Stimulated activated CD4-positive, alpha-beta T cell treated with anti-CD3 and anti-CD28 coated beads, Interleukin-12 subunit alpha, Interleukin-12 subunit beta, amount 100 ng/mL, for 48 hours (primary cell): ENCODE results near the gene PPP1R1A.
A peak's percentile ranks its signal among the peaks of the same experiment; 100 is the strongest.

ENCODE experiments used
- DNase-seq, 3 donors: peaks; one replicate each; pipeline ENCODE4 v3.0.0-alpha.2; 2020; ENCODE audit warnings: low read depth in 2 of 3, low spot score in 1 of 3

The PPP1R1A gene

DNA sequence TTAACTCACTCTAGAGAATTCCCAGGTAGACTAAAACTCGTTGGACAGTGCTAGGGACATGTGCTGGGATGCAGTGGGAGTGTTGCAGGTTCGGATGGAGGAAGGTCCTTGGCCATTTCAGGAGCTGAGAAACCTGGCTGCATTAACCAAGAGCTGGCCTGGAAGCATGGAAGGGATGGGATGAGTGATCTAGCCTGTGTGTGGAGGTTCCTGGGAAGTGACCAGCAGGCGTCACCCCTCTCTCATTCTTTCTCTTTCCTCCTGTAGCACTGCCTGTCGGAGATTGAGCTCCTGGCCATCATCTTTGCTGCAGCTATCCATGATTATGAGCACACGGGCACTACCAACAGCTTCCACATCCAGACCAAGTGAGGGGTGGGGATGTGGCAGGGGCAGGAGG lies 15.6 kb downstream of the PPP1R1A start:
- DNase-seq: no peak

DNA sequence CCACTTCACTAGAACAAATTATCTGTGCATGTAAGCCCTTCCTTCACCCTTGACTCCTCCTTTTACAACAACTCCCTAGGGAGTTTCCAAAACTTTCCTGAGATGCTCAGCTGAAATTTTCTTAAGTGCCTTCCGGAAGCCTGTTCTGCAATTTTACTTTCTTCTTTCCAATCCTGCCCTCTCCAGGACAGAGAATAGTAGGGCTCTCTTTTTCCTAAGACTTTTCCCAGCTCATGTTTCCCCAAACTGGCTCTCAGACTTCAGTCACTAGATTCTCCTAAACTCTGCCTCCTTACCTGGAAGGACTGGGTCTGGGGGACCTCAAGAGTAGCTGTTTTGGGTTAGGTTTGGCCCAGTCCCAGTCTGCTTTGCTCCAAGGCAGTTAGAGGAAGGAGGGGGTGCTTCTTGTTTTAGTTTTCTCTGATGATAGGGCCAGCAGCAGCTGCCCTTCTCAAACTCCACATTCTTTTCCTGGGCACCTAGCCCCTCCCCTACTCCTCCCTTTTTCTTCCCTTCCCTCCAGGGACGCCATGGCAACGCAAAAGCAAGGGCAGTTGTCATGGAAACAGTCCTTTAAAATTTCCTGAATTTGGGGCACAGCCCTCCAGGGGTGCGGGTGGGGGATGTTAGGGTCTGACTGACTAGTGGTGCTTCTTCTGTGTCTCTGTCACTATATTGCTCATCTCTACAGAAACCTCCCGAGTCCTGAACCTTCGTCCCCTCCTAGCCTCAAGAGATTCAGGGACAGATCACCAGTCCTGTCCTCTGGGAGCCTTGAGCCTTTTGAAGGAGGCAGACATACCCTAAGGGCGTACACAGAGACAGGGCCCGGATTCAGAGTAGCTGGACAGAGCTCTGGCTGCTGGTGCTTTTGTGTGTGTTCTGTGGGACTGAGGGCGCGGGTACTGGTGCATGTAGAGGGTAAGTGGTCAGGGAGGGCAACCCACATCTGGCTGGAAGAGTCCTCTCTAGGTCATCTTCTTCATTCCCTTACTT lies 17.0 kb downstream of the PPP1R1A start:
- DNase-seq: no peak

DNA sequence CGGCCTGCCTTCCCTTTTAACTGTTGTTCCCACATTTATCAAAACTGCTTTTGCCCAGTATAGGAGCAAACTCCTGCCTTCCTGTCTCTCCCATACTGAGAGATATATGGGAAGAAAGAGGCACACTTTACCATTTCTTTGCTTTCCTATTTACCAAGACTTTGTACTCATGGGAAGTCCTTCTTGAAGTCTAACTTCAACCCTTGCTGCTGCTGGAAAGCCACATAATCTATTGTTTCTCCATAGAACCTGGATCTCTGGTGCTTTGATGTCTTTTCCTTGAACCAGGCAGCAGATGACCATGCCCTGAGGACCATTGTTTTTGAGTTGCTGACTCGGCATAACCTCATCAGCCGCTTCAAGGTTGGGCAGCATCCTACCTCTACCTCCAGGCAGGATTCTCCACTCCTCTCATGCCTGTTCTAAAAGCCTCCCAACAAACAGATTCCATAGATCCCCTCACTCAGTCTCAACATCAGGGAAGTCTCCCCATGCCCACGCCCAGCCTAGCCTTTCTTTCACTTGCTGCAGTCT lies 18.4 kb downstream of the PPP1R1A start:
- DNase-seq: no peak

DNA sequence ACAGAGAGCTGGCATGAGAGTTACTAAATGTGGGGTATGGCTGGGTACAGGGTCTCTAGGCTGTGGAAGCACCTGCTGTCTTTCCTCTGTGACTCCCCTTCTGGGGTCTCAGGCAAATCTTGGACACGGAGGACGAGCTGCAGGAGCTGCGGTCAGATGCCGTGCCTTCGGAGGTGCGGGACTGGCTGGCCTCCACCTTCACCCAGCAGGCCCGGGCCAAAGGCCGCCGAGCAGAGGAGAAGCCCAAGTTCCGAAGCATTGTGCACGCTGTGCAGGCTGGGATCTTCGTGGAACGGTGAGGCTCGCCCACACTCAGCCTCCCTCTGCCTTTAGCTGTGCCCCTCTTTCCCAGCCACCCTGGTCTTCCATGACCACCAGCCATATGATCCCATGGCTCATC lies 19.4 kb downstream of the PPP1R1A start:
- no peak for DNase-seq

DNA sequence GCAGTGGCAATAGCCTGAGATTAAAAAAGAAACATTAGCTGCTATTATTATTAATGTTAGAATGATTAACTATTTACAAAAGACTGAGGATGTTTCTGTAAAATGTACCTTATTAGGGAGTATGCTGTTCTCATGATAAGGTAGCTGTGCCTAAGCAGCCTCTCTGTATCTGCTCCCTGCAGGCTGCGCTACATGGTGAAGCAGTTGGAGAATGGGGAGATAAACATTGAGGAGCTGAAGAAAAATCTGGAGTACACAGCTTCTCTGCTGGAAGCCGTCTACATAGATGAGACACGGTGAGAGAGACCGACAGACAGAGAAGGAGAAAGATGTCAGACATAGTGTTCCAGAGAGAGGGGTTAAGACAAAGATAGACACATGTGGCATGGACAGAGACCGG lies 21.7 kb downstream of the PPP1R1A start:
- no peak for DNase-seq

DNA sequence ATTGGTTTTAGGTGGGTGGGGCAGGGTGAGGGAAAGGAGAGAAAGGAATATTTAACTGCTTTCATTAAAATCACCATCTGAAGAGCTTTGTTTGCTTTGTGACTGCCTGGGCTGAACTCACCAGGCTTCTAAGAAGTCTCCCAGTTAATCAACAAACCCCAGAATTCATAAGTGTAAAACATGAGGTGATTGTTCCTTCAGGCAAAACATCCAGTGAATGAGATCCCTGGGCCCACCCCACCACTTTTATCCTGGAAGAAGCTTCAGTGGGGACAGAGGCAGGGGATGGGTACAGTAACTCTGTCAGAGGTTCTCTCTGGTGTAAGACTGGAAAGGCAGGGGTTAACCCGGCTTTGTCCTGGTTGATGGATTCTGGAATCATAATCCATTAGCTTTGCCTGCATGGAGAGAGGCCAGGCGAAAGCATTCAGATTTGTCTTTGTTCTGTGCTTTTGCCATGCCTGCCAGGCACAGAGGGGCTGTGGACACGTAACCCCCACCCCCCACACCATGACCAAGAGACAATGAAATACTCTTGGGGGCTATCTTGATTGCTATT lies 22.4 kb downstream of the PPP1R1A start:
- no peak for DNase-seq

DNA sequence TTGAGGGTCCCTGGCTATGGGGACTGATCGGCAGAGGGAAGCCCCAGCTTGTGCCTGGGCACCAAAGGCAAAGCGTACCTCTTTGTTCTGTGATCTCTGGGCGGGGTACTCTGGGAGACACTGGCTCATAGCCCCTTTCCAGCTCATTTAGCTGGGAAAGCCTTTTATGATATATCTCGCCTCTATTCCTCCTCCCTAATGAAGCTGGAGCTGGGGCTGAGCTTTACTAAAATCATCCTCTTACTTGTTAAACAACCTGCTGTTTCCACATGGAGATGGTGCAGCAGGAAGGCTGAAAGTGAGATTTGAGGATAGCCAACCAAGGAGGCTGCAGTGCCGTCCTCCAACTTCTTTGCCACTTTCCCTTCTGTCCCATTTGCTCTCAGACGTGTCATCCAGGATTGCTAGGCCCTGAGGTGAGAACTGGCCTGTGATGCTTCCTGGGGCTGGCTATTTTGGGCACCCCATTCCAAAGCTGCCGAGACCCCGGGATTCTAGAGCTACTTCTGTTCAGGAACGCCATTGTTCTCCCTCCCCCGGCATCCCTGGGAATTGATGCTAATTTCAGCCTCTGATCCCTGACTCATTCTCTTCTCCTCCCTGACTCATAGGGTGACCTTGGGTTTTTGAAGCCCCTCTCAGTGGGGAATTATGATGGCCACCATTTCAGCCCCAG lies 23.0 kb downstream of the PPP1R1A start:
- no peak for DNase-seq

DNA sequence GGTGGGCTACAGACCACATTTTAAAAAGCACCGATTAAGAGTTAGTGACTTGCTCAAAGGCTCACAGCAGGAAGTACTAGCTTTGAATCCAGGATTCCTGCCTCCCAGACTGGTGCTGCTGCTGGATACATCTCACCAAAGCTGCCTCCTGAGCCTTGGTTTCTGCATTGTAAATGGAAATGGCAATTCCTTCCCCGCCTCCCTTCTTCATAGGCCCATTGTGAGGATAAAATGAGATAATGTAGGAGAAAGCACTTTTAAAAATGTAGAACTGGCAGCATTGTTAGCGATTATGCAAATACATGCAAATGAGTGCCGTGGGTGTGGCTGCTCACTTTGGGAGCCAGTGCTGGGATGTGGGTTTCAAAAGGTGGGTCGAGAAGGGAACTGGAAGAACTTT lies 23.7 kb downstream of the PPP1R1A start:
- no peak for DNase-seq

DNA sequence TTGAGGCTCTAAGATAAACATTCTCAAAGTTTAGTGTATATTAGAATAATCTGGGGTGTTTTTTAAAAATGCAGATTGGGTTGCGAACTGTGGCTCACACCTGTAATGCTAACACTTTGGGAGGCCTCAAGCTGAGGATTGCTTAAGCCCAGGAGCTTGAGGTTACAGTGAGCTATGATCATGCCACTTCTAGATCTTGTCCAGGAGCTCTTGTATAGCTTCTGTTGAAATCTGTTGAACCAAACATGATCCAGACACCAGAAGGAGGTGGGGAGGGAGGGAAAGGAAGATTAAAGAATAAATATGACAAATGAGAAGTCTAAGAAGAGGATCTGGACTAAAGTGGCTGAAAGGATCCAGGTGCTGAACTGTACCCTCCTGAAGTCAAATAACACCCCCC lies 24.7 kb downstream of the PPP1R1A start:
- DNase-seq: no peak

DNA sequence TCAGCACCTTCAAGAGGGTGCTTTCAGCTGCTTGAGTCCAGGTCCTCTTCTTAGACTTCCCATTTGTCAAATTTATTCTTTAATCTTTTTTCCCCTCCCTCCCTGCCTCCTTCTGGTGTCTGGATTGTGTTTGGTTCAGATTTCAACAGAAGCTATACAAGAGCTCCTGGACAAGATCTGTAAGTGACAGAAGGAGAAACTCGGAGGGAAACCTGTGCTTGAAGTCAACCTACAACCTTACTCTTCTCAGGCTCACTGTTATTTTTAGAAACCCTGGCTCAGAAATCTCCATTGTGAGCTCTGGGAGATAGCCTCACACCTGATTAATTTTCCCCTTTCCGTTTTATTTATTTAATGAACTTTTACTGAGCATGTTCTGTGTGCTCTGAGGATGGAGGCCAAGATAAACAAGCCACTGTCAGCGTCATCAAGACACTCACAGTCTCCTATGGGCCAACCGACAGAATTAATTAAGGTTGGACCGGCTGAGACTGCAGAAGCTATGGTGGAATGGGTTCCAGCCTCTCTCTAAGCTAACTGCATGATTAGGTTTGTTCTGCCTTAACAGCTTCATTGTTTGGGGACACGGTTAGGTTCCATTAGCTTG lies 25.6 kb downstream of the PPP1R1A start:
- no peak for DNase-seq

DNA sequence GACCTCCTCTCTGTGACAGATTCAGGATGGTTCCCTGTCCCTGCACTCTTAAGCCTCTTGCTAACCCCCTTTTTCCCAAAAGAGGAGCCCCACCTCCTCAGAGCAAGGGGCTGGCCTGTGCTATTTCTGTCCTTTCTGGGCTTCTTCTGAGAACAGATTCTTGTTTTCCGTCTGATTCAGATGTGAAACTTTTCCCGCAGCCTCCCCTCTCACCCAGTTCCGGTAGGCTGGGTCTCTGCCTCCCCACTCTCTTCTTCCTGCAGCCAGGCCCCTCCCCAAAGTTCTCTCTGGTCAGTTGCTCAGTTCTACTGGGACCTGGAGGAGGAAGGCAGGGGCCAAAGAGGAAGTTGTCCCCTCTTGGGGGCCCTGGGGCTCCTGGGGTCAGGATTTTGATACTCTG lies 27.3 kb downstream of the PPP1R1A start:
- peak in 1 of 3 donors; percentile 30 for DNase-seq

DNA sequence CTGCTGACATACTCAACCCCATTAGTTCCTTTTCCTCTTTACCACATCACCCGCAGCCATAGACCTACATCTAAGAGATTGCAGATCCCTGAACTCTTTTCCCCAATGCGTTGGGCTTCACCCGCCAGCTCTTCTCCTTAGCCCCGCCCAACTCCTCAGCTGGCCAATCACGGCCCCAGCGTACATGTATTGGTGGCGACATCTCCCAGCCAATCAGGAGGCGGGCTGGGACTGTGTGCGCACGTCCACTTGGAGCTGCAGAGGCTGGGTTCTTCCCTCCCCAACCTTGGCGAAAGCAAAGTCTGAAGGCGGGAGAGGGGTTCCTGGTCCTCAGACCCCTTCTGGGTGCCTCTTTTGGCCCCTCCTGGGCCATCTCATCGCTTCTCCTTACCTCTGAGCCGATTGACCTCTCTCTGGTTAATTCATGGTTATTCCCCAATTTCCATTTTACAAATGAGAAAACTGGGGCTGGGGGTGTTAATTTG lies 28.0 kb downstream of the PPP1R1A start:
- peak; percentile 81 to 83 (median 82) for DNase-seq

DNA sequence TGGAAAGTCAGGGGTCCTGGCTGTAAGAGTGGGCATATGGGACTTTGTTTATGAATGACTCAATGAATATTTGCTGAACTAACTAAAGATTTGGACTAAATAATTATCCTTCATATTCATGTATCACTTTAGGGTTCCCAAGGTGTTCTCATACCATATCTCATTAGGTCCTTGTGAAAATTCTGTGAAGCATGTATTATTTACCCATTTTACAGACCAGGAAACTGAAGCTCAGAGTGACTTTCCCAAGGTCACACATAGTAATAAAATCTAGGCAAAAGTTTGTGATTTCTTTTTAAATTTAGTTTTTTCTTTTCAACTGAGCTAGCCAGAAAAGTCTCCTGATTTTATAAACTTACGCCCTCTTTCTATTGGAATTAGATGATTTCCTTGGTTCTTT lies 29.7 kb downstream of the PPP1R1A start:
- no peak for DNase-seq

DNA sequence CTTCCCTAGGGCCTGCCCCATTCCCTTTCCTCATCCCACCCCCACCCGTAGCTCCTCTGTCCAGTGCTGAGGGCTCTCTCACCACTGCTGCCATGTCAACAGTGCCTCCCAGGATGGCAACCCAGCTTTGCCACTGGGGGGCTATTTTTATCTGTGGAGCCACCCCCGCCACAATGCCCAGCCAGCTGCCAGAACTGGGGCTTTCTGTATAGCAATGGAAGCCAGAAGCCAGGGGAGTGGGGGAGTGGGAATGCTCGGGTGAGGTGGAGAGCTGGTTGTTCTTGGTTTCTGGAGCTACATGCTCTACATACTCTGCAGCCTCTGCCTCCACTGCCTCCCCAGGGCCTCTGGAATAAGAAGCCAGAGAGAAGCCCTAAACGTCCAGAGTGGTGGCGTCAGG lies 30.1 kb downstream of the PPP1R1A start:
- no peak for DNase-seq

DNA sequence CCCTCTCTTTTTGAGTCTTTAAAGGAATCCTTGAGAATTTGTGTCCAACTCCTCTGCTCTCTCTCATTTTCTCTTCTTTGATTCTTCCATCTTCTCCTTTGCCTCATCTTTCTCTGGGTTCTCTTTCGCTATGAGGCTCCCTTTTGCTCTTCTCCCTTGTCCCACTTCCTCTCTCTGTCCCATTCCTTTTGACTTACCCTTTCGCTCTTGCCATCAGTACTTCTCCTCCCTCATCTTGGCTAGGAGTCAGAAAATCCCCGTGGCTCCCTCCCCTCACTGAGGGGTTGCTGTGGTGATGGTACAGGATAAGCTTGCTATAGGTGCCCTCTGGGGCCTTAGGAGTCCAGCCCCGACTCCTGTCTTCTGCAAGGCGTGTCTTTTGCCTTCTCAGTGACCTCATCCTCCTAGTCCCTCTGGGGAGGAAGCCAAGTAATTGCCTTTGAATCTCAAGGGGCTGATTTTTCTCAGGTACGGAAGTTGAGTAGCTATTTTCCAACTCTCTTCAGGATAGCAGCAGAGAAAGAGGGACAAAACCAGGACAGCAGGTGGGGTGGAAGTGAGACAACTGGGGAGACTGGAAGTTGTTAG lies 32.7 kb downstream of the PPP1R1A start:
- DNase-seq: no peak

DNA sequence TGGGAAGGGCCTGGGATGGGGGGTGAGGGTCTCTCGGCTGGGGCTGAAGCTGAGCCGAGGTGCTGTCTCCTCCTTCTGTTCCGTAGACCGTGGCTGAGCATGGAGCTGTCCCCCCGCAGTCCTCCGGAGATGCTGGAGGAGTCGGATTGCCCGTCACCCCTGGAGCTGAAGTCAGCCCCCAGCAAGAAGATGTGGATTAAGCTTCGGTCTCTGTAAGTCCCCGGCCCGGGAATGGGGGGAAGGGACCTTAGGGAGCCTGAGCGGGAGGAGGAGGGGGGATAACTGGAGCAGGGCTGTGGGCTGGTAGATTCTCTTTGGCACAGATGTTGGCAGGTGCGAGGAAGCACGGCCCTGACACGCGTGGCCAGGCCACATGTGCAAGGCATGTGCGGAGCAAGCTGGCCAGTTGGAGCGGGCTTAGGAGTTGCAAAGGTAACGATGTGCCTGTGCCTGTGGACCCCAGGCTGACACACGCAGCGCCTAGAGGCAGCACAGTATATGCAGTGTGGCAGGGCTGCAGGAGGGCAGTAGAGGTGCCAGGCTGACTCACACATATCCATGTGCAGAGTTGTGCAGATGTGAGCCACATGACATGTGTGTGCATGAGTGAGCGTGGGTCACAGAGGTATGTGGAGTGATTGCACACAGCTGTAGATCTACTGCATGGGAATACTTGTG lies 38.5 kb downstream of the PPP1R1A start:
- DNase-seq: peak in 2 of 3 donors; percentile 15 to 44

DNA sequence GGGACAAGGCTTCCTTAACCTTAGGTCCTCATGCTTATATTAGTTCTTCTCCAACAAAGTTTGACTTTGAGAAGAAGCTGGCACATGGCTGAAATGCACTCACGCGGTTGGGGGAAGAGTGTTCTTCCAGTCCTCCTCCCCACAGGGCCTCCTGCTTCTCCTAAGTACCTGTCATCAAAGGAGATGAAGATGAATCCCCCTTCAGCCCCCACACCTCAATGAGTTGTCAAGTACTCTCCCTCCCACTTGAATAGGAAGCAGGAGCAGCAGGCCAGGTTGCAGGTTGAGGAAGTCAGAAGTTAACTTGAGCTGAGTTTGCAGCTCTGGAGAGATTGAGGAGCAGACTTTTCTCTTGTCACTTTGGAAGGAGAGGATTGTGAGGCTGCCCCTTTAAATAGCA lies 41.9 kb downstream of the PPP1R1A start:
- DNase-seq: no peak

DNA sequence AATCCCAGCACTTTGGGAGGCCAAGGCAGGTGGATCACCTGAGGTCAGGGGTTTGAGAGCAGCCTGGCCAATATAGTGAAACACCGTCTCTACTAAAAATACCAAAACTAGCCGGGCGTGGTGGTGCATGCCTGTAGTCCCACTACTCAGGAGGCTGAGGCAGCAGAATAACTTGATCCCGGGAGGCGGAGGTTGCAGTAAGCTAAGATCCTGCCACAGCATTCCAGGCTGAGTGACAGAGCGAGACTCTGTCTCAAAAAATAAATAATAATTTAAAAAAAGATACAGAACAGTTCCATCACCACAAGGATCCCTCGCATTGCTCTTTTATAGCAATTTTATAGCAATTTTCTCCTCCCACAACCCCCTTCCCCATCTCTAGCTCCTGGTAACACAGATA lies 43.7 kb downstream of the PPP1R1A start:
- DNase-seq: no peak

DNA sequence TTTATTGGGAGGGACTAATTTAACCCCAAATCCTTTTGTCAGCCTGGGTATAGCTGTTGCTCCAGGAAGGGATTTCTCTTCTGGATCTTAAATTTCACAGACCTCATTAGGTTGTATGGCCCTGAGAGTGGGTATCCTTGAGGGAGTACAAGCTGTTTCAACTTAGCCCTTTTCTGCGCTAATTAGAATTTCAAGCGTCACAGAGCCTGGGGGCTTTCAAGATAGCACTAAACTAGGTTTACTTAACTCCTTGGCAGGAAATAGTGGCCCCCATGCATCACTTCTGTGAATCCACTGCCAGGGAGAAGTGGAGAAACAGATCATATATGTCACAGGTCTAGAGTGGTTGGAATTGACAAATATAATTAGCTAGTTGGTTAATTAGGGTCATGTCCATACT lies 44.9 kb downstream of the PPP1R1A start:
- no peak for DNase-seq

DNA sequence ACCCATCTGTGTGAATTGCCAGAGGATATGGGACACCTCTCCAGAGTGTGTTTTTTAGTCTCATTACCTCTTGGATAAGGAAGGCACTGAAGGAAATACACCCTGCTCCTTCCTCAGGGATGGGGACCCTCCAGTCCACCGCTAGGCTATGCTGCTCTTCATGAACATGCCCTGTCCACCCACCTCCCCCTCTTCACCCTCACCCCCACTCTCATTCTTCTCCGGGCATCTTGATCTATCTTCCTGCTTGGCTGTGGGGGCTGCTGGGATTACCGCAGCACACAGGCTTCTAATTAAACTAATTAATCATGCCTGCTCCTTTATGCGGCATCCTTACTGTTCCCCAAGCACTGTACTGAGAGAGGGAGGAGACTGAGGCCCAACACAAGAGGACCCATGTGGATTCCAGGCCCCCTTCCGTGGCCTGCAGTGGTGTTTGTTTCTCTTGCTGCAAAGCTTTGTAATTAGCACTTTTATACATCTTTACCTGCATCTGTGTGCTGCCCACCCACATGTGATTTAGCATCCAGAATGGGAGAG lies 46.6 kb downstream of the PPP1R1A start:
- DNase-seq: no peak
